Measurements from ENCODE around the gene LSS.
"Not testable (repeated sequence)": the region's sequence is repeated elsewhere in the genome, so short reads cannot be mapped to it uniquely, and the experiment has no call there.

The LSS gene

DNA sequence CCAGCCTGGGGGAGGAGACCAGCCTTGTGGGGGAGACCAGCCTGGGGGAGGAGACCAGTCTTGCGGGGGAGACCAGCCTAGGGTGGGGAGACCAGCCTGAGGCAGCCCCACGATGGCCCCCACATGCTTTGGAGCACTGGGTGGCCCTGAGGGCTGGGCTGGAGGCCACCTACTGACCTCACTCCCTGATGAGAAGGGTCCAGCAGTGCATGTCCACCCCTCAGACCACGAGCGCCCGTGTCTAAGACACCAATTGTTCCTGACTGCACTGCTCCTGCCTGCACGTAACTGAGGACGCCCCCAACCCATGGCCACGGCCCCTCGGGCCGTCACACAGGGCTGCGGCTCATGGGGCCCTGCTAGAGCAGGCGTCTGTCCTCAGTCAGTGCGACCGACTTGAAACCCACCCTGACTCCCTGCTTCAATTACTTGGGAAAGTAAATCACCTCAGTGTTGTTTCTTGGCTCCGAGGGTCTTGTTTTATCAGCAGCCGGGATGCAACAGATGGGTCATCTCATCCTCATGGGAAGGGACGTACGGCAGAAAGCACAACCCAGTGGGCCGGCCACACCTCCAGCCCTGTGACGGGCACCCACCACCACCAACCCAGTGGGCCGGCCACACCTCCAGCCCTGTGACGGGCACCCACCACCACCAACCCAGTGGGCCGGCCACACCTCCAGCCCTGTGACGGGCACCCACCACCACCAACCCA is 44.5 kb downstream of the LSS start, which contains the start of gene SPATC1L:
SPATC1L (minus strand) TSS at position 550 of the 715 bp plus-strand sequence. CDS start 1,643 bp downstream, outside the sequence.
- peak; percentile 58 for DNase-seq (ENCODE audit: insufficient read length, low spot score)
- TF ChIP-seq POU2F2 (IDR thresholded peaks at IDR 0.05; ENCODE audit: low read depth, low read length) (no peak), TAF1 (IDR thresholded peaks at IDR 0.05; ENCODE audit: low read depth, low read length) (no peak), PAX5 (IDR thresholded peaks at IDR 0.05; ENCODE audit: insufficient read depth, low read length, severe bottlenecking) (no peak), SPI1 (IDR thresholded peaks at IDR 0.05; ENCODE audit: low read depth, low read length) (no peak), POLR2A (IDR thresholded peaks at IDR 0.05; ENCODE audit: low read depth, low read length) (no peak), POLR2AphosphoS5 (IDR thresholded peaks at IDR 0.05; ENCODE audit: low read depth, low read length) (no peak)
- FAIRE-seq: peak; percentile 35

DNA sequence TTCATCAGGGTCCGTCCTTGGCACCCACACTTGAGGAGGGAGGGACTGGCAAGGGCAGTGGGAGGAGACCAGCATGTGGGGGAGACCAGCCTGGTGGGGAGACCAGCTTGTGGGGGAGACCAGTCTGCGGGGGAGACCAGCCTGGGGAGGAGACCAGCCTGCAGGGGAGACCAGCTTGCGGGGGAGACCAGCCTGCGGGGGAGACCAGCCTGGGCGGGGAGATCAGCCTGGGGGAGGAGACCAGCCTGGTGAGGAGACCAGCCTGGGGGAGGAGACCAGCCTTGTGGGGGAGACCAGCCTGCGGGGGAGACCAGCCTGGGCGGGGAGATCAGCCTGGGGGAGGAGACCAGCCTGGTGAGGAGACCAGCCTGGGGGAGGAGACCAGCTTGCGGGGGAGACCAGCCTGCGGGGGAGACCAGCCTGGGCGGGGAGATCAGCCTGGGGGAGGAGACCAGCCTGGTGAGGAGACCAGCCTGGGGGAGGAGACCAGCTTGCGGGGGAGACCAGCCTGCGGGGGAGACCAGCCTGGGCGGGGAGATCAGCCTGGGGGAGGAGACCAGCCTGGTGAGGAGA is 45.2 kb downstream of the LSS start:
- FAIRE-seq: not testable (repeated sequence)

DNA sequence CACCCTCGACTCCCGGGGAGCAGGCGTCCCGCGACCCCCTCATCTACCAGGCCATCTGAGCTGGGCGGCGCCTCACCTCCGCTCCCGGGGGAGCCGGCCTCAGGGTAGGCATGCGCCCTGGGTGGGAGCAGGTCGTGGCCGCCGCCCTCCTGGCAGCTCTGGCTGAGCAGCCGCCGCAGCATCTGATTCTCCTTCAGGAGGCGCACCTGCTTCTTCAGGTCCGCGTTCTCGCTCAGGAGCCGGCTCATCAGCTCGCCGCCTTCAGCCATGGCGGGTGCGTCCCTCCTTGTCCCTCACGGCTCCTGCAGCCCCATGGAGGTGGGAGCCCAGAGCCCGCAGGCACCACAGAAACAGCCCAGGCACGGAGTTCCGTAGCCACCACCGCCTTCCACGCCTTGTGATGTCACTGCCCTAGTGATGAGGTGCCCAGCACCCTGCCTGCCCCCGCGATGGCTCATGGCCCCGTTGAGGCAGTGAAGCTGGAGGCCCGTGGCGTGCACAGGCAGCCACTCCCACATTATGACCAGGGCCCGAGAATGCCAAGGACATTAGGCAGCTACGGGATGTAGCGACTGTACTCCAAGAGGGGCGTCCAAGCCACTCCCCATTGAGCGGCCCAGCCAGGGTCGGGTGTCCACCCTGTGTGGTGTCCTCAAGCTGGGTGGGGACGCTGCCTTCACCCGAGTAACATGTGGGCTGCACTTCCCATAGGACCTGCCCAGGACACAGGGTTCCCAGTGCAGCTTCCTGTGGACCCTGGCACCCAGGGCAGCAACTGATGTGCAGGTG is 45.8 kb downstream of the LSS start:
- TF ChIP-seq TAF1 (IDR thresholded peaks at IDR 0.05; ENCODE audit: low read depth, low read length): no peak
- TF ChIP-seq PAX5 (IDR thresholded peaks at IDR 0.05; ENCODE audit: insufficient read depth, low read length, severe bottlenecking): no peak
- TF ChIP-seq POLR2A (IDR thresholded peaks at IDR 0.05; ENCODE audit: low read depth, low read length): no peak
- no peak for TF ChIP-seq POU2F2 (IDR thresholded peaks at IDR 0.05; ENCODE audit: low read depth, low read length)
- no peak for TF ChIP-seq SPI1 (IDR thresholded peaks at IDR 0.05; ENCODE audit: low read depth, low read length)
- TF ChIP-seq POLR2AphosphoS5 (IDR thresholded peaks at IDR 0.05; ENCODE audit: low read depth, low read length): no peak
- no peak for DNase-seq (ENCODE audit: insufficient read length, low spot score)
- no peak for FAIRE-seq

More for the DNA sequence above, 45.2 kb downstream of the LSS start:
- DNase-seq (ENCODE audit: insufficient read length, low spot score): not testable (repeated sequence)

DNA sequence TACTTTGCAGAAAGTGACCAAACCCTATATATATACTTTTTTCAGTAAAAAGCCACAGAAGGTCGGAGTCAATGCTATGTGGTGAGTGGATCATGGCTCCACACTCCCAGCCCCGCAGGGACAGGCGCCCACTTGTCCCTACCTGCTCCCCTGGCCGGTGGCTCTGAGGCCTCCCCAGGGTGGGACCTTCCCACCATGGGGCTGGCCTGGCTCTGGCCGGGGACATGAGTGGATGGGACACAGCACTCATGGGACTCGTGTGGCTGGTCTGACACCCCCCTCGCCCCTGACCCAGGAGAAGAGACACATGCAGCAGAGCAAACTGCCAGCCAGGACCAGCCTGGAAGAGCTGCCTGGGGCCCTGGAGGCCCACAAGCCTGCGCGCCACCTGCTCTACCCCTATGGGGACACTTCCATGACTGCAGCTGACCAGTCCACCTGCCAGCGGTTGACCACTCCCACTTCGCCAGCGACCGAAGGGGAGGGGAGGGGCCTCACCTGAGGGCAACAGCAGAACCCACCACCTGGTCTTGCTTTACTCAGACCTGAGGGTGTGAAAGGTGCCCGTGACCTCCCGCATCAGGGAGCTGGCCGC is 46.5 kb downstream of the LSS start:
- DNase-seq (ENCODE audit: insufficient read length, low spot score): no peak
- TF ChIP-seq PAX5 (IDR thresholded peaks at IDR 0.05; ENCODE audit: insufficient read depth, low read length, severe bottlenecking) (no peak), TAF1 (IDR thresholded peaks at IDR 0.05; ENCODE audit: low read depth, low read length) (no peak)
- no peak for FAIRE-seq

DNA sequence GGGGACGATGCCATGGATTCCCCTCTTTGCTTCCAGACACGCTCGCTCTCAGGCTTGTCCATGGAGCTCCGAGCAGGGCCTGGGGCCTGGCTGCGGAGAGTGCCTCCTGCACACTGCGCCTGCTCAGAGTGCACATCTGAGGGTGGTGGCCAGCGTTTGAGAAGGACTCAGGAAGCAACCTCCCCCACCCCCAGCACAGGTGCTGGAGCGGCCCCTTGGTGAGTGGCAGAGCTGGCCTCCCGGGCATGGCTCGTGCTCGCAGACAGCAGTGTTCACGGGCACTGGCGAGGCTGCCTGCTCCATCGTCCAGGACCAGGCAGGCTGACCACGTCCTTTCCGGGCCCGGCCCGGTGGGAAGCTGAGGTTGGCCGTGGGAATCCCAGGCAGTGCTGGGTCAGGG is 47.1 kb downstream of the LSS start:
- DNase-seq (ENCODE audit: insufficient read length, low spot score): no peak
- no peak for FAIRE-seq
- TF ChIP-seq SPI1 (IDR thresholded peaks at IDR 0.05; ENCODE audit: low read depth, low read length): no peak
- TF ChIP-seq POLR2A (IDR thresholded peaks at IDR 0.05; ENCODE audit: low read depth, low read length): no peak
- TF ChIP-seq PAX5 (IDR thresholded peaks at IDR 0.05; ENCODE audit: insufficient read depth, low read length, severe bottlenecking): no peak

DNA sequence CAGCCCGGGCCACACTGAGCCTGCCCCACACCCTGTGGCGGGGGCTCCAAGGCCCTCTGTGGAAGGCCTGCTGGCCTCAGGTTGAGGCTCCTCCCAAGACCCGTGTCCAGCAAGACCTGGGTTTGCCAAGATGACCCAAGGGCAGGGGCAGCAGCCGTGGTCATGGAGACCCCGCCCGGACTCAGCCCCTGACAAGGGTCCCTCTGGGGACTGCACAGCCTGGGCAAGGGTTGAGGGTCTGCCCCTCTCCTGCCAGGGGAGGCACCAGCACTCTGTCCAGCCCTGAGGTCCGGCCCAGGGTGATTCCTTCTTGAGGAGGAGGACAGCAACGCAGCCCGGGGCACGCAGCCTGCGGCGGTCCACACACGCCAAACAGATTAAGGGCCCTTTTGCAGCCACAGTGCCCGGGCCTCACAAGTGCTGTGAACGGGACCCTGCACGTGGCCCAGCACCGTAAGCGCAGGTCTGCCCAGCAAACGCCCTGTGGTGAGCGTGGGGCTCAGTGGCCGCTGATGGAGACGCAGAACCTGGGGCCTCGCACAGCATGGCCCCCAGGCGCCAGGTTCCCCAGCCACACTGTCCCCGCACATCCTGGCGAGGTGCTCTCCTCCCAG is 47.7 kb downstream of the LSS start:
- DNase-seq (ENCODE audit: insufficient read length, low spot score) (no peak), FAIRE-seq (no peak)
- no peak for TF ChIP-seq POLR2A (IDR thresholded peaks at IDR 0.05; ENCODE audit: low read depth, low read length)
- TF ChIP-seq TAF1 (IDR thresholded peaks at IDR 0.05; ENCODE audit: low read depth, low read length): no peak
- TF ChIP-seq SPI1 (IDR thresholded peaks at IDR 0.05; ENCODE audit: low read depth, low read length): no peak
- no peak for TF ChIP-seq PAX5 (IDR thresholded peaks at IDR 0.05; ENCODE audit: insufficient read depth, low read length, severe bottlenecking)
- no peak for TF ChIP-seq POU2F2 (IDR thresholded peaks at IDR 0.05; ENCODE audit: low read depth, low read length)
- no peak for TF ChIP-seq POLR2AphosphoS5 (IDR thresholded peaks at IDR 0.05; ENCODE audit: low read depth, low read length)

DNA sequence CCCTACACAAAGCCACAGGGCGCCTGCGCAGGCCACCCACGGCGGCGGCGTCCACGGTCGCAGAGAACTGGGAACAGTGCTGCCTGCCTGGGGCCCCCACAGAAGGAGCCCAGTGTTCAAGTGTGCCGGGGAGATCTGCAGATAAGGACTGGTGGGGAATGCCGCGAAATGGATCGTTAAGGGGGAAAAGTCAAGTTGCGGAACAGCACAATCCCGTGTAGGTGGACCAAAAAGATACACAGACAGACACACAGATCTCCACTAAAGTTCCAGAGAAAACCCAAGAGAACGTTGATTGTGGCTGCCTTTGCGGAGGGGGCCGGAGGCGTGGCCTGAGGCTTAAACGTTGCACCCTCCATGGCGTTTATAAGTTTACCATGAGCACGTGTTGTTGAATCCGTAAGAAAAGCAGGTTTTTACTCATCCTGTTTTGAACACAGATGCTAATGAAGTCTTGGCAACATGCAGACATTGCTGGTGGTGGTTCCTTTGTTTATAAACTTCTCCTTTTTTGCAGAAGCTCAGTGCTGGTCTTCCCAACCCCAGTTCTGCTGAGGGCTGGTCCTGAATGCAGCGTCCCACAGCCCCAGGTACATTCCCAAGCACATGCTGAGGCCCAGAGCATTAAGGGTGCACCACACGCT is 48.4 kb downstream of the LSS start:
- TF ChIP-seq POLR2A (IDR thresholded peaks at IDR 0.05; ENCODE audit: low read depth, low read length) (no peak), POLR2AphosphoS5 (IDR thresholded peaks at IDR 0.05; ENCODE audit: low read depth, low read length) (no peak), SPI1 (IDR thresholded peaks at IDR 0.05; ENCODE audit: low read depth, low read length) (no peak), POU2F2 (IDR thresholded peaks at IDR 0.05; ENCODE audit: low read depth, low read length) (no peak), TAF1 (IDR thresholded peaks at IDR 0.05; ENCODE audit: low read depth, low read length) (no peak), PAX5 (IDR thresholded peaks at IDR 0.05; ENCODE audit: insufficient read depth, low read length, severe bottlenecking) (no peak)
- DNase-seq (ENCODE audit: insufficient read length, low spot score) (no peak), FAIRE-seq (no peak)

DNA sequence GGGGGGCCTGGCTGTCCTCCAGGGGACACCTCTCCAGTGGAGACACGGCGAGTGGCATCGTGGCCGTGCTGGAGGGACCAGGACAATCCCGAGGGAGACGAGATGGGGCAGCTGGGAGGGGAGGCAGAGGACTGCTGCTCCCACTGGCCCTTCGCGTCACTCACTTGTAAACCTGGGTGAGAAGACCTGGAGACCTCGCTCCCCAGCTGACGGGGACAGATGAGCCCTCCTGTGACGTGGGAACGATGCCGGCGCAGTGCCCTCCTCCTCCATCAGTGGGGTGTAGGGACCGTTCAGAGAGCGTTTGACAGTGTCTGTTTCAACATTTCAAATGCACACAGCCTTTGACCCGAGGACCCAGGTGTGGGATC is 48.9 kb downstream of the LSS start:
- FAIRE-seq (no peak), DNase-seq (ENCODE audit: insufficient read length, low spot score) (no peak)
- TF ChIP-seq PAX5 (IDR thresholded peaks at IDR 0.05; ENCODE audit: insufficient read depth, low read length, severe bottlenecking): no peak
- TF ChIP-seq POLR2AphosphoS5 (IDR thresholded peaks at IDR 0.05; ENCODE audit: low read depth, low read length): no peak
- TF ChIP-seq POU2F2 (IDR thresholded peaks at IDR 0.05; ENCODE audit: low read depth, low read length): no peak
- no peak for TF ChIP-seq TAF1 (IDR thresholded peaks at IDR 0.05; ENCODE audit: low read depth, low read length)
- TF ChIP-seq SPI1 (IDR thresholded peaks at IDR 0.05; ENCODE audit: low read depth, low read length): no peak
- no peak for TF ChIP-seq POLR2A (IDR thresholded peaks at IDR 0.05; ENCODE audit: low read depth, low read length)

DNA sequence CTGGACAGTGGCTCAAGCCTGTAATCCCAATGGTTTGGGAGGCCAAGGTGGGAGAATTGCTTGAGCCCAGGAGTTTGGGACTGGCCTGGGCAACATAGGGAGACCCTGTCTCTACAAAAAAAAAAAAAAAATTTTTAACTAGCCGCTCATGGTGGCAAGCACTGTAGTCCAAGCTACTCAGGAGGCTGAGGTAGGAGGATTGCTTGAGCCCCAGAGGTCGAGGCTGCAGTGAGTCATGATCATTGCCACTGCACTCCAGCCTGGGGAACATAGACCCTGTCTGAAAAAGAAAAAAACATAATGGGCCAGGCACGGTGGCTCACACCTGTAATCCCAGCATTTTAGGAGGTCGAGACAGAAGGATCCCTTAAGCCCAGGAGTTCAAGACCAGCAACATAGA is 49.6 kb downstream of the LSS start:
- DNase-seq (ENCODE audit: insufficient read length, low spot score): no peak
- FAIRE-seq: no peak
- no peak for TF ChIP-seq POLR2AphosphoS5 (IDR thresholded peaks at IDR 0.05; ENCODE audit: low read depth, low read length)
- no peak for TF ChIP-seq PAX5 (IDR thresholded peaks at IDR 0.05; ENCODE audit: insufficient read depth, low read length, severe bottlenecking)
- no peak for TF ChIP-seq POLR2A (IDR thresholded peaks at IDR 0.05; ENCODE audit: low read depth, low read length)
- no peak for TF ChIP-seq POU2F2 (IDR thresholded peaks at IDR 0.05; ENCODE audit: low read depth, low read length)
- TF ChIP-seq TAF1 (IDR thresholded peaks at IDR 0.05; ENCODE audit: low read depth, low read length): no peak
- TF ChIP-seq SPI1 (IDR thresholded peaks at IDR 0.05; ENCODE audit: low read depth, low read length): no peak

DNA sequence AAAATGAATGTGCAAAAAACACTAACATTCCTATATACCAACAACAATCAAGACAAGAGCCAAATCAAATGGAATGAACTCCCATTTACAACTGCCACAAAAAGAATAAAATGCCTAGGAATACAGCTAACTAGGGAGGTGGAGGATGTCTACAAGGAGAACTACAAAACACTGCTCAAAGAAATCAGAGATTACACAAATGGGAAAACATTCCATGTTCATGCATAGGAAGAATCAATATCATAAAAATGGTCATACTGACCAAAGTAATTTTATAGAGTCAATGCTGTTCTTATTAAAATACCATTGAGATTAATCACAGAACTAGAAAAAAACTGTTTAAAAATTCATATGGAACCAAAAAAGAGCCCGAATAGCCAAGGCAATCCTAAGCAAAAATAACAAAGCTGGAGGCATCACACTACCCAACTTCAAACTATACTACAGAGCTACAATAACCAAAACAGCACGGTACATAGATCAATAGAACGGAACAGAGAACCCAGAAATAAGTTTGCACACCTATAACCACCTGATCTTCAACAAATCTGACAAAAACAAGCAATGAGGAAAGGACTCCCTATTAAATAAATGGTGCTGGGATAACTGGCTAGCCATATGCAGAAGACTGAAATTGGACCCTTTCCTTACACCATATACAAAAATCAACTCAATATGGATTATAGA is 52.0 kb downstream of the LSS start:
- FAIRE-seq; DNase-seq (ENCODE audit: insufficient read length, low spot score): not testable (repeated sequence)

Measured in GM12891 (cell line).